SK-N-SH (cell line): ENCODE data around the gene FLCN.

Experiments
- CHD2 ChIP-seq: fragments of 150-350 bp; IDR thresholded peaks from 2 replicates; pipeline ENCODE4 v1.6.1; 2018; ENCODE audit warnings: low read length; ENCODE audit not compliant: partially characterized antibody
- CTCF ChIP-seq: fragments of 200-600 bp; sonication (generic); IDR thresholded peaks from 2 replicates; pipeline ENCODE4 v1.6.1; 2017; ENCODE audit warnings: antibody characterized with exemption, mild to moderate bottlenecking, moderate library complexity
- GABPA ChIP-seq: IDR thresholded peaks from 2 replicates; pipeline ENCODE4 v1.4.0; 2012; ENCODE audit warnings: low read depth, mild to moderate bottlenecking
- NFIC ChIP-seq: IDR thresholded peaks from 2 replicates; pipeline ENCODE4 v1.4.0; 2012; ENCODE audit warnings: borderline replicate concordance
- NRF1 ChIP-seq: IDR thresholded peaks from 2 replicates; pipeline ENCODE4 v1.6.1; 2012; ENCODE audit warnings: low read depth, mild to moderate bottlenecking, low read length
- POLR2AphosphoS5 ChIP-seq: IDR thresholded peaks from 2 replicates; pipeline ENCODE4 v1.6.1; 2012; ENCODE audit warnings: low read depth, low read length
- RCOR1 ChIP-seq: fragments of 150-350 bp; IDR thresholded peaks from 2 replicates; pipeline ENCODE4 v1.6.1; 2017; ENCODE audit warnings: antibody characterized with exemption, low read length
- RXRA ChIP-seq: IDR thresholded peaks from 2 replicates; pipeline ENCODE4 v1.4.0; 2012; ENCODE audit warnings: low read depth, mild to moderate bottlenecking, borderline replicate concordance
- TAF1 ChIP-seq: IDR thresholded peaks from 2 replicates; pipeline ENCODE4 v1.6.1; 2012; ENCODE audit warnings: low read depth, mild to moderate bottlenecking, low read length, moderate library complexity, borderline replicate concordance
- USF2 ChIP-seq: fragments of 150-350 bp; IDR thresholded peaks from 2 replicates; pipeline ENCODE4 v1.6.1; 2017; ENCODE audit warnings: antibody characterized with exemption, low read length, low read depth, borderline replicate concordance
- YY1 ChIP-seq: IDR thresholded peaks from 2 replicates; pipeline ENCODE4 v1.4.0; 2012; ENCODE audit warnings: low read depth, mild to moderate bottlenecking
- TF ChIP-seq, protein P1 (sequence below): IDR thresholded peaks from 2 replicates; pipeline ENCODE4; 2012

GRCh38 chr17:17164156-17164555 is 72.8 kb downstream of the FLCN start:
- no peak for TF ChIP-seq CTCF
- TF ChIP-seq RXRA, result no peak
- no peak for TF ChIP-seq NRF1
- TF ChIP-seq NFIC, result no peak
- no peak for TF ChIP-seq POLR2AphosphoS5
- TF ChIP-seq YY1, result no peak
- TF ChIP-seq RCOR1, result no peak
- no peak for TF ChIP-seq USF2
- no peak for TF ChIP-seq TAF1
- TF ChIP-seq, protein P1, sequence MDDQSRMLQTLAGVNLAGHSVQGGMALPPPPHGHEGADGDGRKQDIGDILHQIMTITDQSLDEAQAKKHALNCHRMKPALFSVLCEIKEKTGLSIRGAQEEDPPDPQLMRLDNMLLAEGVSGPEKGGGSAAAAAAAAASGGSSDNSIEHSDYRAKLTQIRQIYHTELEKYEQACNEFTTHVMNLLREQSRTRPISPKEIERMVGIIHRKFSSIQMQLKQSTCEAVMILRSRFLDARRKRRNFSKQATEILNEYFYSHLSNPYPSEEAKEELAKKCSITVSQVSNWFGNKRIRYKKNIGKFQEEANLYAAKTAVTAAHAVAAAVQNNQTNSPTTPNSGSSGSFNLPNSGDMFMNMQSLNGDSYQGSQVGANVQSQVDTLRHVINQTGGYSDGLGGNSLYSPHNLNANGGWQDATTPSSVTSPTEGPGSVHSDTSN, result no peak
- no peak for TF ChIP-seq CHD2
- no peak for TF ChIP-seq GABPA
